Right hindlimb (tissue), 1 donor: ENCODE measurements around the gene LTB4R2.
"Not testable (repeated sequence)": the region's sequence is repeated elsewhere in the genome, so short reads cannot be mapped to it uniquely, and the experiment has no call there.

Experiments used
- DNase-seq: peaks from one replicate; pipeline ENCODE4 v3.0.0-alpha.2; 2018

Gene LTB4R2

GRCh38 chr14:24342889-24343288 is 32.9 kb downstream of the LTB4R2 start:
- DNase-seq = no peak

GRCh38 chr14:24343795-24344660 is 34.1 kb downstream of the LTB4R2 start:
- DNase-seq = no peak

GRCh38 chr14:24347134-24347533 is 37.2 kb downstream of the LTB4R2 start:
- DNase-seq = no peak

- no peak for DNase-seq
Observed at GRCh38 chr14:24348186-24348585, 38.2 kb downstream of the LTB4R2 start.

- no peak for DNase-seq
Observed at GRCh38 chr14:24349742-24350141, 39.8 kb downstream of the LTB4R2 start.

GRCh38 chr14:24351517-24351916 is 41.6 kb downstream of the LTB4R2 start:
- DNase-seq = no peak

- no peak for DNase-seq
Observed at GRCh38 chr14:24353559-24354481, 43.9 kb downstream of the LTB4R2 start.

- DNase-seq = not testable (repeated sequence)
Observed at GRCh38 chr14:24354482-24354825, 44.5 kb downstream of the LTB4R2 start.

GRCh38 chr14:24355009-24355408 is 45.1 kb downstream of the LTB4R2 start:
- no peak for DNase-seq

- DNase-seq = no peak
Observed at GRCh38 chr14:24356208-24356607, 46.3 kb downstream of the LTB4R2 start.

GRCh38 chr14:24360281-24360680 is 50.3 kb downstream of the LTB4R2 start:
- no peak for DNase-seq

GRCh38 chr14:24361326-24361725 is 51.4 kb downstream of the LTB4R2 start:
- no peak for DNase-seq
